Neural cell (in vitro differentiated cells): ENCODE results near the gene CPZ.

ENCODE experiments used
- EP300 ChIP-seq: fragments of 450-650 bp; conservative IDR thresholded peaks from 2 replicates; pipeline ENCODE4 v1.6.1; 2014; ENCODE audit warnings: antibody characterized with exemption, mild to moderate bottlenecking, moderate library complexity; ENCODE audit not compliant: poor library complexity, severe bottlenecking
- POLR2AphosphoS5 ChIP-seq: IDR thresholded peaks from 2 replicates; pipeline ENCODE4 v1.6.1; 2012
- TF ChIP-seq, protein P1 (sequence below): fragments of 450-650 bp; IDR thresholded peaks from 2 replicates; pipeline ENCODE4 v1.5.1; 2014; ENCODE audit warnings: antibody characterized with exemption, mild to moderate bottlenecking, moderate library complexity; ENCODE audit not compliant: poor library complexity, severe bottlenecking

DNA sequence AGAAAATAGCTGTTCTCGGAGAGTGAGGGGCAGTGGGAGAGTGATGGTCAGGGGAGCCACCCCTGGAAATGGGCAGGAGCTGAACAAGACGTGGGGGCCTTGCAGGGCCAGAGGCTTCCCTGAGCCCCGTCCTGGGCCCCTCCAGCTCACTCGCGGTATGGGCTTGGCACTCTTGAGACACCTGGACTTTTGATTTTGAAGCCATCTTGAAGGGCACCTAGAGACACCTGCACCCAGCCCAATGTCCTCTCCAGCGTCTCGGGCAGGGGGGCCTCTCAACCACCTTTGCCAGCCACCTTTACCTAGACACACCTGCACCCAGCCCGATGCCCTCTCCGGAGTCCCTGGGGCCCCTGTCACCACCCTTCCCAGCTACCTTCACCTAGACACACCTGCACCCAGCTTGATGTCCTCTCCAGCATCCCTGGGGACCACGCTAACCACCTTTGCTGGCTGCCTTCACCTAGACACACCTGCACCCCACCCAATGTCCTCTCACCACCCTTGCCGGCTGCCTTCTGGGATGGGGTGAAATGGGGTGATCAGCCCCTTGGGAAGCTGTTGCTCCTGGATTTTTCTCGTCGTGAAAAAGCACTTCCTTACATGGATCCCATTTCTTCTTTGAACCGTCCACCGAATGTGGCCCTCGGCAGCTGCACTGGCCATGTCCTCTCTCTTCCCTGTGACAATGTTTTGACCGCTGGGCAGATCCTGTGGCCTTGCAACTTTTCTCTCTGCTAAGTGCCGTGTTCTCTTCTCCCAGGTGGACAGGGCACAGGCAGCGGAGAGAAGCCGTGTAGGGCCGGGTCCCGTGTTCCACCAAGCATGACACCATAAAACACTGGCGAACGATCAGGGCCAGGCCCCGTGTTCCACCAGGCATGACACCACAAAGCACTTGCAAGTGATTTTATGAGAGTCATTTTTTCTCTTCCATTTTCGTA lies 47.5 kb downstream of the CPZ start:
- TF ChIP-seq, protein P1, sequence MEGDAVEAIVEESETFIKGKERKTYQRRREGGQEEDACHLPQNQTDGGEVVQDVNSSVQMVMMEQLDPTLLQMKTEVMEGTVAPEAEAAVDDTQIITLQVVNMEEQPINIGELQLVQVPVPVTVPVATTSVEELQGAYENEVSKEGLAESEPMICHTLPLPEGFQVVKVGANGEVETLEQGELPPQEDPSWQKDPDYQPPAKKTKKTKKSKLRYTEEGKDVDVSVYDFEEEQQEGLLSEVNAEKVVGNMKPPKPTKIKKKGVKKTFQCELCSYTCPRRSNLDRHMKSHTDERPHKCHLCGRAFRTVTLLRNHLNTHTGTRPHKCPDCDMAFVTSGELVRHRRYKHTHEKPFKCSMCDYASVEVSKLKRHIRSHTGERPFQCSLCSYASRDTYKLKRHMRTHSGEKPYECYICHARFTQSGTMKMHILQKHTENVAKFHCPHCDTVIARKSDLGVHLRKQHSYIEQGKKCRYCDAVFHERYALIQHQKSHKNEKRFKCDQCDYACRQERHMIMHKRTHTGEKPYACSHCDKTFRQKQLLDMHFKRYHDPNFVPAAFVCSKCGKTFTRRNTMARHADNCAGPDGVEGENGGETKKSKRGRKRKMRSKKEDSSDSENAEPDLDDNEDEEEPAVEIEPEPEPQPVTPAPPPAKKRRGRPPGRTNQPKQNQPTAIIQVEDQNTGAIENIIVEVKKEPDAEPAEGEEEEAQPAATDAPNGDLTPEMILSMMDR: no peak
- TF ChIP-seq EP300: no peak
- no peak for TF ChIP-seq POLR2AphosphoS5
